Peyer's patch (tissue), 4 donors: ENCODE measurements around the gene MYBPC3. TPM values are rescaled to one million over a fixed set of nuclear protein-coding genes. Genes with fewer than 3 reads are reported as not detected.
A peak's percentile ranks its signal among the peaks of the same experiment; 100 is the strongest.
"Not testable (repeated sequence)": the region's sequence is repeated elsewhere in the genome, so short reads cannot be mapped to it uniquely, and the experiment has no call there.

ENCODE experiments used
- DNase-seq, 3 donors: peaks; one replicate each; pipeline ENCODE4 v3.0.0-alpha.2; 2017 to 2019
- H3K27ac ChIP-seq, 4 donors: fragments of 200-600 bp; sonication (generic); one replicate each; pipeline ENCODE4 v1.5.1; 2016 to 2019
- H3K27me3 ChIP-seq, 2 donors: fragments of 200-600 bp; sonication (generic); one replicate each; pipeline ENCODE4 v1.5.1; 2019
- H3K36me3 ChIP-seq, 3 donors: fragments of 200-600 bp; sonication (generic); one replicate each; pipeline ENCODE4 v1.5.1; 2016 to 2019
- H3K4me1 ChIP-seq, 4 donors: fragments of 200-600 bp; sonication (generic); one replicate each; pipeline ENCODE4 v1.5.1; 2016 to 2019
- H3K4me3 ChIP-seq, 4 donors: fragments of 200-600 bp; sonication (generic); 1 replicate in 3 of 4; 2 replicates in 1 of 4; pipeline ENCODE4 v1.5.1; 2016 to 2019; ENCODE audit warnings: mild to moderate bottlenecking in 1 of 4
- H3K9me3 ChIP-seq, 4 donors: fragments of 200-600 bp; sonication (generic); one replicate each; pipeline ENCODE4 v1.5.1; 2016 to 2019; ENCODE audit warnings: mild to moderate bottlenecking in 1 of 4
- POLR2A ChIP-seq, 2 donors: fragments of 450-650 bp; IDR thresholded peaks; one replicate each; pipeline ENCODE4 v1.5.1; 2017; ENCODE audit warnings: antibody characterized with exemption in 2 of 2, mild to moderate bottlenecking in 2 of 2, moderate library complexity in 2 of 2
- total RNA-seq, 4 donors: library from RNA; depleted of rRNA; stranded (reverse); fragments of >200 nt; gene quantifications; one replicate each; pipeline ENCODE4 v1.1.0, GENCODE V29; 2016
- TF ChIP-seq, protein P1 (sequence below), 6 experiments: fragments of 450-650 bp in 4 of 6; fragments of 200-600 bp in 2 of 6; sonication (generic) in 1 of 6; IDR thresholded peaks; one replicate each; pipeline ENCODE4 v1.5.1; 2017 to 2019; ENCODE audit warnings: antibody characterized with exemption in 6 of 6, mild to moderate bottlenecking in 3 of 6, moderate library complexity in 1 of 6

The MYBPC3 gene
- total RNA-seq, 4 donors from 2014 or later: not detected

GRCh38 chr11:47337229-47337924 lies 15.1 kb downstream of the MYBPC3 start:
- Histone ChIP-seq H3K4me3 (no peak overlapping the region), H3K27me3 (no peaks in the 10 kb centered on the region), H3K4me1 (no peaks in the 10 kb centered on the region), H3K27ac (no peak overlapping the region), H3K9me3 (no peaks in the 10 kb centered on the region), H3K36me3 (no peaks in the 10 kb centered on the region)
- peak in 1 of 3 donors; percentile 51 for DNase-seq
- TF ChIP-seq, protein P1, sequence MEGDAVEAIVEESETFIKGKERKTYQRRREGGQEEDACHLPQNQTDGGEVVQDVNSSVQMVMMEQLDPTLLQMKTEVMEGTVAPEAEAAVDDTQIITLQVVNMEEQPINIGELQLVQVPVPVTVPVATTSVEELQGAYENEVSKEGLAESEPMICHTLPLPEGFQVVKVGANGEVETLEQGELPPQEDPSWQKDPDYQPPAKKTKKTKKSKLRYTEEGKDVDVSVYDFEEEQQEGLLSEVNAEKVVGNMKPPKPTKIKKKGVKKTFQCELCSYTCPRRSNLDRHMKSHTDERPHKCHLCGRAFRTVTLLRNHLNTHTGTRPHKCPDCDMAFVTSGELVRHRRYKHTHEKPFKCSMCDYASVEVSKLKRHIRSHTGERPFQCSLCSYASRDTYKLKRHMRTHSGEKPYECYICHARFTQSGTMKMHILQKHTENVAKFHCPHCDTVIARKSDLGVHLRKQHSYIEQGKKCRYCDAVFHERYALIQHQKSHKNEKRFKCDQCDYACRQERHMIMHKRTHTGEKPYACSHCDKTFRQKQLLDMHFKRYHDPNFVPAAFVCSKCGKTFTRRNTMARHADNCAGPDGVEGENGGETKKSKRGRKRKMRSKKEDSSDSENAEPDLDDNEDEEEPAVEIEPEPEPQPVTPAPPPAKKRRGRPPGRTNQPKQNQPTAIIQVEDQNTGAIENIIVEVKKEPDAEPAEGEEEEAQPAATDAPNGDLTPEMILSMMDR (IDR thresholded peaks at IDR 0.05): no peak
- TF ChIP-seq POLR2A (IDR thresholded peaks at IDR 0.05): no peak

GRCh38 chr11:47336595-47336994 lies 15.9 kb downstream of the MYBPC3 start:
- Histone ChIP-seq H3K36me3 (no peaks in the 10 kb centered on the region), H3K27ac (no peak overlapping the region), H3K9me3 (no peaks in the 10 kb centered on the region), H3K4me1 (no peaks in the 10 kb centered on the region), H3K4me3 (no peak overlapping the region), H3K27me3 (no peaks in the 10 kb centered on the region)
- TF ChIP-seq, protein P1 (IDR thresholded peaks at IDR 0.05): no peak
- TF ChIP-seq POLR2A (IDR thresholded peaks at IDR 0.05): no peak
- DNase-seq: no peak

GRCh38 chr11:47335733-47336132 lies 16.8 kb downstream of the MYBPC3 start:
- H3K4me3 ChIP-seq: no peak overlapping the region
- no peaks in the 10 kb centered on the region for H3K36me3 ChIP-seq
- no peak overlapping the region for H3K27ac ChIP-seq
- DNase-seq: no peak
- TF ChIP-seq POLR2A (IDR thresholded peaks at IDR 0.05): no peak
- TF ChIP-seq, protein P1 (IDR thresholded peaks at IDR 0.05): no peak
- no peaks in the 10 kb centered on the region for H3K9me3 ChIP-seq
- no peaks in the 10 kb centered on the region for H3K4me1 ChIP-seq
- no peaks in the 10 kb centered on the region for H3K27me3 ChIP-seq

GRCh38 chr11:47334699-47335411 lies 17.6 kb downstream of the MYBPC3 start:
- H3K9me3 ChIP-seq, DNase-seq, H3K36me3 ChIP-seq, H3K27ac ChIP-seq, H3K27me3 ChIP-seq, H3K4me3 ChIP-seq, H3K4me1 ChIP-seq: not testable (repeated sequence)

DNA sequence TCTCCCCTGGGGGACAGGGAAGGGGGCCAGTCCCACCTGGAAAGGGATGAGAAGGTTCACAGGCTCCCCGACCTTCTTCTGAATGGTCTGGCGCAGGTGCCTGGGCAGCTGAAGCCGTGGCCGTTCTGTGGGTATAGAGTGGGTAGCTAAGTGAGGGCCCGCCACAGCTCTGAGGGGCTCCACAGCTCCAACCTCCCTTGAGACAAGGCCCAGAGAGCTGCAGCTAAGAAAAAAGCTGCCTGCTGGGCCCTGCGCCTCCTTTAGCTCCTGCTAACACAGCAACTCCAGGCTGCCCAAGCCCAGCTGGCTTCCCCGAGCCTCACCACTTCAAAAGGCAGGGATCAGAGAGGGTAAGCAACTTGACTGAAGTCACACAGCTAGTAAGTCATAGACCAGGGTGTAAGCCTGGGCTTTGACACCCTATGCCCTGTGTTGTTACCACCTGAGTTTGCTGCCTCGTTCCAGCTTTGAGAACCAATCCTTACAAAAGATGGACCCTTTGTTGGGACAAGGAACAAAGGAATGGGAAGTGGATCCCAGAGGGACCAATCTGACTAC lies 18.5 kb downstream of the MYBPC3 start:
- H3K27me3 ChIP-seq: no peaks in the 10 kb centered on the region
- no peak for DNase-seq

DNA sequence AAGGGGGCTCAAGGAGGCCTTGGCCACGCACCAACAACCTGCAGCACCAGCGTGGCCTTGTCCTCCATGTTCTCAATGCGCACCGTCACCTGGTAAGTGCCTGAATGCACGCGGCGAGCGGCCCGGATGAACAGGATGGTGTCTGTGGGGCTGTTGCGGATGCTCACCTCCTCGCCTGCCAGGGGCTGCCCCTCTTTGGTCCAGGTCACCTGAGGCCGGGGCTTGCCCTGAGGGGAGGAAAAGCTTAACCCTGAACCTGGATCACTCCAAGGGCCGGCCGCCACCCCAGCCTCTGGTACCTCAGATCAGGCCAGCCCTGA lies 19.0 kb downstream of the MYBPC3 start:
- no peak for TF ChIP-seq POLR2A (IDR thresholded peaks at IDR 0.05)
- TF ChIP-seq, protein P1 (IDR thresholded peaks at IDR 0.05): no peak
- no peak for DNase-seq
- H3K36me3 ChIP-seq: no peaks in the 10 kb centered on the region
- H3K4me3 ChIP-seq: no peak overlapping the region
- H3K9me3 ChIP-seq: no peaks in the 10 kb centered on the region
- no peak overlapping the region for H3K27ac ChIP-seq
- H3K27me3 ChIP-seq: no peaks in the 10 kb centered on the region
- no peaks in the 10 kb centered on the region for H3K4me1 ChIP-seq

More for the DNA sequence above, 18.5 kb downstream of the MYBPC3 start:
- Histone ChIP-seq H3K36me3 (no peaks in the 10 kb centered on the region), H3K9me3 (no peaks in the 10 kb centered on the region), H3K4me1 (no peaks in the 10 kb centered on the region), H3K27ac (no peak overlapping the region), H3K4me3 (no peak overlapping the region)
- no peak for TF ChIP-seq POLR2A (IDR thresholded peaks at IDR 0.05)
- TF ChIP-seq, protein P1 (IDR thresholded peaks at IDR 0.05): no peak
